Urothelium cell line (cell line): ENCODE measurements around the gene AMOTL1.
"Not testable (repeated sequence)": the region's sequence is repeated elsewhere in the genome, so short reads cannot be mapped to it uniquely, and the experiment has no call there.

ENCODE experiments used
- DNase-seq: peaks from one replicate; pipeline ENCODE4 v3.0.0; 2011; ENCODE audit warnings: low spot score, mixed read lengths
- FAIRE-seq: peaks from 2 replicates; lab custom pipeline; 2011; peaks lifted over from hg19 to GRCh38; lab: Jason Lieb, UNC

The AMOTL1 gene

GRCh38 chr11:94769880-94770279 lies 1.7 kb downstream of the AMOTL1 start:
- DNase-seq, result no peak
- FAIRE-seq, result no peak

- FAIRE-seq, result no peak
- DNase-seq, result no peak
Measured at GRCh38 chr11:94770563-94771120, 2.5 kb downstream of the AMOTL1 start.

- FAIRE-seq (no peak), DNase-seq (no peak)
Measured at GRCh38 chr11:94771390-94771789, 3.2 kb downstream of the AMOTL1 start.

GRCh38 chr11:94771951-94772350 lies 3.8 kb downstream of the AMOTL1 start:
- no peak for DNase-seq
- no peak for FAIRE-seq

- FAIRE-seq (no peak), DNase-seq (no peak)
Measured at GRCh38 chr11:94773842-94774241, 5.7 kb downstream of the AMOTL1 start.

- no peak for DNase-seq
- no peak for FAIRE-seq
Measured at GRCh38 chr11:94774345-94774744, 6.2 kb downstream of the AMOTL1 start.

- DNase-seq (no peak), FAIRE-seq (no peak)
Measured at GRCh38 chr11:94775567-94776327, 7.6 kb downstream of the AMOTL1 start.

- DNase-seq (no peak), FAIRE-seq (no peak)
Measured at GRCh38 chr11:94776351-94777321, 8.5 kb downstream of the AMOTL1 start.

- FAIRE-seq, result no peak
- no peak for DNase-seq
Measured at GRCh38 chr11:94780432-94780831, 12.3 kb downstream of the AMOTL1 start.

- FAIRE-seq (no peak), DNase-seq (no peak)
Measured at GRCh38 chr11:94781837-94782236, 13.7 kb downstream of the AMOTL1 start.

- FAIRE-seq (no peak), DNase-seq (no peak)
Measured at GRCh38 chr11:94782446-94782845, 14.3 kb downstream of the AMOTL1 start.

- FAIRE-seq, result no peak
- DNase-seq, result no peak
Measured at GRCh38 chr11:94784884-94785283, 16.7 kb downstream of the AMOTL1 start.

GRCh38 chr11:94785509-94785908 lies 17.4 kb downstream of the AMOTL1 start:
- DNase-seq, result no peak
- no peak for FAIRE-seq

GRCh38 chr11:94786264-94787126 lies 18.3 kb downstream of the AMOTL1 start:
- DNase-seq (no peak), FAIRE-seq (no peak)

- DNase-seq (no peak), FAIRE-seq (no peak)
Measured at GRCh38 chr11:94787801-94788200, 19.6 kb downstream of the AMOTL1 start.

- FAIRE-seq, result no peak
Measured at GRCh38 chr11:94788396-94788795, 20.2 kb downstream of the AMOTL1 start.

GRCh38 chr11:94790197-94790596 lies 22.0 kb downstream of the AMOTL1 start:
- DNase-seq (no peak), FAIRE-seq (no peak)

More at GRCh38 chr11:94788396-94788795, 20.2 kb downstream of the AMOTL1 start:
- no peak for DNase-seq

- FAIRE-seq (no peak), DNase-seq (no peak)
Measured at GRCh38 chr11:94790661-94791180, 22.6 kb downstream of the AMOTL1 start.

- no peak for DNase-seq
- FAIRE-seq, result no peak
Measured at GRCh38 chr11:94791216-94791889, 23.2 kb downstream of the AMOTL1 start.

- not testable (repeated sequence) for FAIRE-seq, DNase-seq
Measured at GRCh38 chr11:94791942-94792341, 23.8 kb downstream of the AMOTL1 start.
